HG03159 (cell line): Measurements from ENCODE around the gene DHX34.

Source experiments
- ATAC-seq: cut with Tn5 transposase; IDR thresholded peaks from one replicate; pipeline ENCODE4 v1.9.1; 2021; ENCODE audit warnings: mild to moderate bottlenecking, moderate library complexity; ENCODE audit not compliant: unreplicated experiment

The DHX34 gene

GRCh38 chr19:47414469-47414868, 65.4 kb downstream of the DHX34 start:
- ATAC-seq = no peak

- ATAC-seq = no peak
These were observed 67.0 kb downstream of the DHX34 start for GRCh38 chr19:47415953-47416642.

GRCh38 chr19:47416643-47416985, 67.5 kb downstream of the DHX34 start:
- ATAC-seq = no peak

GRCh38 chr19:47417107-47417745, 68.1 kb downstream of the DHX34 start:
- no peak for ATAC-seq

- ATAC-seq = no peak
These were observed 68.9 kb downstream of the DHX34 start for GRCh38 chr19:47417746-47418691.

GRCh38 chr19:47418692-47419029, 69.5 kb downstream of the DHX34 start:
- ATAC-seq = no peak

- ATAC-seq = no peak
These were observed 70.1 kb downstream of the DHX34 start, which contains the start of gene MEIS3 for GRCh38 chr19:47419030-47419783. Gene MEIS3, minus strand, starts transcription at chr19:47419527. Its CDS starts 446 bp downstream, at chr19:47419081.

- no peak for ATAC-seq
These were observed 70.7 kb downstream of the DHX34 start for GRCh38 chr19:47419789-47420188.

GRCh38 chr19:47421244-47421786, 72.2 kb downstream of the DHX34 start:
- ATAC-seq = no peak

GRCh38 chr19:47421844-47422395, 72.8 kb downstream of the DHX34 start:
- ATAC-seq = no peak

- ATAC-seq = no peak
These were observed 73.5 kb downstream of the DHX34 start for GRCh38 chr19:47422417-47423163.

- ATAC-seq = no peak
These were observed 74.2 kb downstream of the DHX34 start for GRCh38 chr19:47423203-47423882.

- no peak for ATAC-seq
These were observed 78.4 kb downstream of the DHX34 start for GRCh38 chr19:47427241-47428176.

- ATAC-seq = no peak
These were observed 79.2 kb downstream of the DHX34 start for GRCh38 chr19:47428177-47428894.

GRCh38 chr19:47429140-47429793, 80.2 kb downstream of the DHX34 start:
- no peak for ATAC-seq

- ATAC-seq = no peak
These were observed 81.1 kb downstream of the DHX34 start for GRCh38 chr19:47430041-47430802.
